ENCODE data around the gene AKAP8L. TPM values are rescaled to one million over a fixed set of nuclear protein-coding genes. Genes with fewer than 3 reads are reported as not detected.
A peak's percentile ranks its signal among the peaks of the same experiment; 100 is the strongest.

AKAP8L gene
- total and polyA plus RNA-seq, 9 of the 15 experiments (the other 6 are each of a cell fraction or from before 2014, with no cell fraction given), result 2.4 to 116 (median 70.7) TPM

GRCh38 chr19:15452111-15453047, 33.6 kb upstream of the AKAP8L start (continued):
- no peak for TF ChIP-seq CREB3 (tag; conservative IDR thresholded peaks at IDR 0.05; ENCODE audit: low read depth)
- peak; percentile 68; the same call in 1 of the 2 replicates for TF ChIP-seq CBX1 (IDR thresholded peaks at IDR 0.05; ENCODE audit: low read depth)
- TF ChIP-seq MBD2 (IDR thresholded peaks at IDR 0.05; ENCODE audit: borderline replicate concordance, low read depth), result no peak
- no peak for TF ChIP-seq FOS (IDR thresholded peaks at IDR 0.05; ENCODE audit: extremely low read depth, insufficient read length)
- no peak for TF ChIP-seq POLR2AphosphoS5 (IDR thresholded peaks at IDR 0.05; ENCODE audit: control insufficient read depth, insufficient read depth, low read depth, low read length)
- TF ChIP-seq ZNF140 (CRISPR knock-in tag; IDR thresholded peaks at IDR 0.05), result no peak
- peak; percentile 35; the same call in 1 of the 2 replicates for TF ChIP-seq RBFOX2 (IDR thresholded peaks at IDR 0.05; ENCODE audit: low read depth, low read length)
- no peak for TF ChIP-seq PHTF2 (CRISPR knock-in tag; IDR thresholded peaks at IDR 0.05)
- TF ChIP-seq SNRNP70 (optimal IDR thresholded peaks at IDR 0.05; ENCODE audit: low read depth, low read length), result no peak
- no peak for TF ChIP-seq ZNF316 (IDR thresholded peaks at IDR 0.05)
- peak; percentile 49; the same call in 1 of the 2 replicates for TF ChIP-seq PHF8 (IDR thresholded peaks at IDR 0.05; ENCODE audit: borderline replicate concordance, low read length)
- TF ChIP-seq E2F5 (CRISPR knock-in tag; IDR thresholded peaks at IDR 0.05), result no peak
- TF ChIP-seq FIP1L1 (IDR thresholded peaks at IDR 0.05; ENCODE audit: low read depth, low read length, poor library complexity, severe bottlenecking), result no peak
- TF ChIP-seq SAFB (IDR thresholded peaks at IDR 0.05; ENCODE audit: borderline replicate concordance, low read depth, low read length), result no peak
- TF ChIP-seq SAP30 (IDR thresholded peaks at IDR 0.05; ENCODE audit: borderline replicate concordance, insufficient read depth, low read depth, low read length, poor library complexity, severe bottlenecking), result peak; percentile 51
- TF ChIP-seq, protein P1, sequence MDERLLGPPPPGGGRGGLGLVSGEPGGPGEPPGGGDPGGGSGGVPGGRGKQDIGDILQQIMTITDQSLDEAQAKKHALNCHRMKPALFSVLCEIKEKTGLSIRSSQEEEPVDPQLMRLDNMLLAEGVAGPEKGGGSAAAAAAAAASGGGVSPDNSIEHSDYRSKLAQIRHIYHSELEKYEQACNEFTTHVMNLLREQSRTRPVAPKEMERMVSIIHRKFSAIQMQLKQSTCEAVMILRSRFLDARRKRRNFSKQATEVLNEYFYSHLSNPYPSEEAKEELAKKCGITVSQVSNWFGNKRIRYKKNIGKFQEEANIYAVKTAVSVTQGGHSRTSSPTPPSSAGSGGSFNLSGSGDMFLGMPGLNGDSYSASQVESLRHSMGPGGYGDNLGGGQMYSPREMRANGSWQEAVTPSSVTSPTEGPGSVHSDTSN (CRISPR knock-in tag; IDR thresholded peaks at IDR 0.05; ENCODE audit: low read depth), result peak; percentile 88
- TF ChIP-seq, protein P1 (tag; conservative IDR thresholded peaks at IDR 0.05; ENCODE audit: low read depth), result peak; percentile 97
- no peak for TF ChIP-seq GATAD2A (IDR thresholded peaks at IDR 0.05)
- peak; percentile 51; the same call in 1 of the 2 replicates for TF ChIP-seq LEF1 (IDR thresholded peaks at IDR 0.05)
- TF ChIP-seq THRB (CRISPR knock-in tag; conservative IDR thresholded peaks at IDR 0.05), result no peak
- TF ChIP-seq ZBTB7A (IDR thresholded peaks at IDR 0.05; ENCODE audit: borderline replicate concordance, control insufficient read depth, low read depth, low read length), result peak; percentile 55; the same call in 1 of the 2 replicates
- no peak for TF ChIP-seq STAT5A (IDR thresholded peaks at IDR 0.05; ENCODE audit: borderline replicate concordance, low read length)
